ENCODE measurements around the gene BRD2.

BRD2 gene

GRCh38 chr6:32993363-32993973, 25.1 kb downstream of the BRD2 start:
- DNase-seq (ENCODE audit: low spot score) = no peak

DNA sequence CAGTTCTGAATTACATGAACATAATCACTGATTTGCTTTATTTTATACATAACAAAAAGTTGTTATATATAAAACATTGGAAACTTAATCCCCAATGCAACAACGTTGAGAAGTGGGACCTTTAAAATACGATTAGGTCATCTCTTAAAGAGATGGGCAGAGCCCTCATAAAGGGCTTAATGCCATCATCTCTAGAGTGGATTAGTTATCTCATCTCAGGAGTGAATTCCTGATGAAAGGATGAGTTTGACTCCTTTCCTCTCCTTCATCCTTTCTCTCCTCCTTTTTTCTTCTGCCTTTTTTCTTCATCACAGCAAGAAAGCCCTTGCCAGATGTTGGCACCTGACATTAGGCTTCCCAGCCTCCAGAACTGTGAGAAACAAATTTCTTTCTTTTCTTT, 27.1 kb downstream of the BRD2 start:
- DNase-seq (ENCODE audit: low spot score) = no peak

DNA sequence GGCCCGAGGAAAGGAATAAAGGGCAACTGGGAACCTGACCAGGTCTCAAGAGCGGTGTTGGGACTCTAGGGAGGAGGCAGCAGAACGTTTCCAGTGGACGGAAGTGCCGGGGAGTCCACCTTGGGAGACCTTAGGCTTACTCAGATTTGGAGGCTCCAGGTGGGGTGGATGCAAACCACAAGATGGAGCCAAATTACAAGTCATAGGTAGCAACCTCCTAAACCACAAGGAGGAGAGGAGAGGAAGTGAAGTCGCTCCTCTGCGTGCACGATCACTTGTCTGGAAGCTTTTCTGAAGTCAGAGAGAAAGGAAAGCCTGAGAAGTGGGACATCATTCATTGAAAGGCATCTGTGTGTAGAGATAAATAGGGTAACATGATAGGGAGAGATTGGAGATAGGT, 31.7 kb downstream of the BRD2 start:
- DNase-seq (ENCODE audit: low spot score) = no peak

GRCh38 chr6:33001685-33002084, 33.3 kb downstream of the BRD2 start:
- DNase-seq (ENCODE audit: low spot score) = no peak

- no peak for DNase-seq (ENCODE audit: low spot score)
These were observed 36.5 kb downstream of the BRD2 start for GRCh38 chr6:33004940-33005339.

- DNase-seq (ENCODE audit: low spot score) = no peak
These were observed 39.5 kb downstream of the BRD2 start for GRCh38 chr6:33007831-33008400.

- no peak for DNase-seq (ENCODE audit: low spot score)
These were observed 40.8 kb downstream of the BRD2 start, which contains the start of gene HLA-DOA for GRCh38 chr6:33008944-33009861. TSS of gene HLA-DOA (minus strand) at chr6:33009591.

DNA sequence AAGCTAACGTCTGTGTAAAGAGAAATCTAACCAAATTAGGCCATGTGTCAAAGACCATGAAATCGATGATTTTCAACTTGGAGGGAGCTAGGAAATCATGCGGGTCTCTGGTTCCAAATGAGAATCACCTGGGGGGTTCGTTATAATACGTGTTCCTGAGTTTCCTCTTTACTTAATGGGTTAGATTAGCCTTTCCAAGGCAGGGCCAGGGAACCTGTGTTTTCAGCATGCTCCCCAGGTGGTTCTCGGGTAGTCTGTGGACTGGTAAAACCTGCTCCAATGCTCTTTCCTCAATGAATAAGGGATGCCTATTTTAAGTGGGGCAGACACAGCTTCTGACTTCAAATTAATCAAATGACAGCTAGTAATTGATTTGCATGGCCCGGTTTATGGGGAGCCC, 42.0 kb downstream of the BRD2 start:
- no peak for DNase-seq (ENCODE audit: low spot score)

DNA sequence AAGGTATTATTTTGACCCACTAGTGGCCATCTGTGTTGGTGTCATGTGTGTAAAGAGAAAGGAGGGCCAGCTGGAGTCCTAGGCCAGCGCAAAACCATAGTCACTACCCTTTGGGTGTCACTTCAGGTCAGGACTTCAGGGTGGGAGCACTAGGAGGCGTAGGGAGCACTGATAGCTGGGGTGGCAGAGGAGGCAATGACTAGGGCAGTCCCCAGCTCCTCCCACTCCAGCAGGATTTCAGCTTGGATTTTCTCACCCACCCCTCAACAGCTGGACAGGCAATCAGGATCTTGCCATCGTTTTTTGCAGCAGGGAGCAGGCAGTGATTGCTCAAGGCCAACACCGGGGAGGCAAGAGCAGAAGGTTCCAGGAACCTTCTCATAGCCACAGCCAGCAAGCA, 45.2 kb downstream of the BRD2 start:
- DNase-seq (ENCODE audit: low spot score) = no peak

GRCh38 chr6:33014841-33015634, 46.6 kb downstream of the BRD2 start:
- DNase-seq (ENCODE audit: low spot score) = peak; percentile 76

GRCh38 chr6:33015798-33016197, 47.4 kb downstream of the BRD2 start:
- DNase-seq (ENCODE audit: low spot score) = no peak

DNA sequence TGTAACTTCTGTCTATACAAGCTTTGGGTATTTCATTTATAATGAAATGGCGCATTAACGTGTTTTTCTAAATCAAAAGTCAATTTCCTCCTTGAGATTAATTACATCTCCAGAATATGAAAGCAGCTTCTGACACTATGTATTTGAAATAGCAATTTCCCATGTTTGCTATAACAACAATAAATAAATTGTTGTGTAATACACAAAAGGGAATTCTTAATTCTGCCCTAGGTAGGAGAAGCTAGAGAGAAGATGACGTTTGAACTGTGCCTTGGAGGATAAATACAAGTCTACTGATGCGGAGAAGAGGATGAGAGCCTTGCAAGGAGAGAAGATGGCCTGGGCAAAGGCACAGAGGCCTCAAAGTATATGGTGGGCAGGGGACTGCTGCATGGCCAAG, 48.6 kb downstream of the BRD2 start:
- no peak for DNase-seq (ENCODE audit: low spot score)

- no peak for DNase-seq (ENCODE audit: low spot score)
These were observed 49.4 kb downstream of the BRD2 start for GRCh38 chr6:33017694-33018353.

DNA sequence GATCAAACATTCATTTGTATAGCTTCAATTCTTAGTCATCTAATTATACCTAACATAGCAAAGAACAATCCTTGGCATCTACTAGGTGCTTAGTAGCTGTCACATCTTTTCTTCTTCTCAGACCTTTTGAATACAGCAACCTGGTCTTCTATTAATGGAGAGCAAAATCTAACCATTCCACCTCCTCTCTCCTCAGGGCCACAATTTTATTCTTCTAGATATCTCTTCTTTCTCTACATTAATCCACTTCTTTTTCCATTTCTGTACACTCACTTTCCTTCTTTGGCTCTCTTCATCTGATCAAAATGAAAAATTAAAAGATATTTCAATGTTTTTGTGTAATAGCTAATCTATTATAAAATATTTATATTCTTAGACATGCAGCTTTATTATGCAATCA, 50.0 kb downstream of the BRD2 start:
- no peak for DNase-seq (ENCODE audit: low spot score)

DNA sequence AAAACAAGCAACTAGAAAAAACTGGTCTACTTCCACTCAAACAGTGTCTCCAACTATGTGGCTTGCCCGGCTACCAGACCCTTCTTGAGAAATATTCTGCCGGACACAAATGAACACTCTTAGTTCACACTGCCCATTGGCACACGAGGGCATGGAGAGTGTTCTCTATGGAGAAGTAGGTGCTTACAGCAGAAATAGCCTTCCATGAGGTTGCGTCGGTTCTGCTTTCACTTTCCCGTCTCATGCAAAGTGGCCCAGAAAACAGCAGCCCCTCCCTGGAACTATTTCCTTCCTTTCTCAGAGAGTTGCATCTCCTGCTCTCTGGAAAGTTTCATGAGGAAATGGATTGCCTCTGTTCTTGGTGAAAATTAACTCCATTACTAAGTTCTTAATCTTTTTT, 50.5 kb downstream of the BRD2 start:
- DNase-seq (ENCODE audit: low spot score) = peak; percentile 50

DNA sequence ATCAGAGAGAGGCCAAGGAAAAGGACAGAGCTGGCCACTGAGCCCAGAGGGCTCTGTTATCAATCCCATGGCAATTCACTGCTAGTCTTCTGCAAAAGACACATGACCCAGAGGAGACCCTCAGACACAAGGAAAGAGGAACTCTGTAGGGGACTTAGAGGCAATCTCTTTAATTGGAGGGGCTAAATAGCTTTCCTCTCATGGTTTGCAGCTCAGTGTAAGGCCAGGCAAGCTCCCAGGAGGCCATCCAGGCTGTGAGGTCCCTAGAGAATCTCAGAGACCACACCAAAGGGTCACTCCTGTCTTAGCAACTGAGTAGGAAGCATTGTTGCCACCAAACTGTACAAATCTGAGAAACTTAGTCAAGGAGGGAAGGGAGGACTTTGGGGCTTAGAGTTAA, 51.0 kb downstream of the BRD2 start:
- DNase-seq (ENCODE audit: low spot score) = no peak

DNA sequence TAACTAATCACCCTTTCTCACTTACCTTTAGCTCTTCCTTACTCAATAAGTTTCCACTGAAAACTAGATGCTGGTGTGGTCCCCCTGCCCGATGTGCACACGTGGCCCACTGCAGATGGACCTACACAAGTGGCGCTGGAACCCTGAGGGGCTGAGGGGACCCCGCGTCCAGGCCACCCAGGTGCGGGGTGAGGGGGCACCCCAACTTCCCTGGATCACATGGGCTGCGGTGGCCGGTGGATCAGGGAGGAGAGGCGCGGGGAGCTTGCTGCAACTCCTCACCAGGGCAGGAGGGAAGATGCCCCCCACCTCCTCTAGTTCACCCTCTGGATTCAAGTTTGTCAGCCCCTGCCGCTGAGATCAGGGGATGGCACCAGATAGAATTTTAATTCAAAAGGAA, 53.5 kb downstream of the BRD2 start:
- DNase-seq (ENCODE audit: low spot score) = no peak

DNA sequence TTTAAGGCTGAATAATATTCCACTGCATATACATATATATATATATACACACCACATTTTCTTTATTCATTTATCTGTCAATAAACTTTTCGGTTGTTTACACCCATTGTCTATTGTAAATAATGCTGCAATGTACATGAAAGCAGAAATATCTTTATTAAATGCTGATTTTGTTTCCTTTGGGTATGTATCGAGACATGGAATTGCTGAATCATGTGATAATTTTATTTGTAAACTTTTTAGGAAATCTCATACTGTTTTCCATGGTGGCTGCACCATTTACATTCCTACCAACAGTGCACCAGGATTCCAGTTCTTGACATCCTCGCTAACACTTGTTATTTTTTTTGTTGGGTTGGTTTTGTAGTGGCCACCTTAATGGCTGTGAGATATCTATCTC, 55.1 kb downstream of the BRD2 start:
- DNase-seq (ENCODE audit: low spot score) = no peak

DNA sequence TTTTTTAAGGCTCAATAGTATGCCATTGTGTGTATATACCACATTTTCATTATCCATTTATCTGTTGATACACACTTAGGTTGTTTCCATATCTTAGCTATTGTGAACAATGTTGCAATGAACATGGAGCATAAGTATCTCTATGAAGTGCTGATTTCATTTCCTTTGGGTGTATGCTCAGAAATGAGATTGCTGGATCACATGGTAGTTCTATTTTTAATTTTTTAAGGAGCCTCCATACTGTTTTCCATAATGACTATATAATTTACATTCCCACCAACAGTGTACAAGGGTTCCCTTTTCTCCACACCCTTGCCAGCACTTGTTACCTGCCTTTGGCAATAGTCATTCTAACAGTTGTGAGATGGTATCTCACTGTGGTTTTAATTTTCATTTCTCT, 56.1 kb downstream of the BRD2 start:
- no peak for DNase-seq (ENCODE audit: low spot score)

- DNase-seq (ENCODE audit: low spot score) = no peak
These were observed 59.9 kb downstream of the BRD2 start for GRCh38 chr6:33028220-33028849.
